ENCODE results near the gene CDK14. TPM values are rescaled to one million over a fixed set of nuclear protein-coding genes. Genes with fewer than 3 reads are reported as not detected.

Gene CDK14
- total and polyA plus RNA-seq, 10 of the 15 experiments (the other 5 are each of a cell fraction or from before 2014, with no cell fraction given): 6.5 to 61.3 (median 24.2) TPM

- intact Hi-C loops (cut with micrococcal nuclease; ENCODE audit: unreplicated experiment): no loop called here
- WGBS (ENCODE audit: insufficient coverage, insufficient replicate concordance, low lambda C conversion rate, missing lambda C conversion rate): 91% methylated on average over 3 of the region's 3 CpGs
- ChIA-PET SMC1A (ENCODE audit: uncharacterized antibody, unreplicated experiment) (no interaction called here), RAD21 (ENCODE audit: unreplicated experiment) (no interaction called here), CTCF (interaction anchor here (2.5 kb wide), 1 partner anchor 17 kb away, joined by 9 read pairs; no protein-coding TSS in a partner anchor), POLR2A (no interaction called here)
- no peak overlapping the region for H3K4me2 ChIP-seq (ENCODE audit: control insufficient read depth, insufficient read depth)
- no peak for TF ChIP-seq PAX5 (IDR thresholded peaks at IDR 0.05; ENCODE audit: borderline replicate concordance, low read depth, low read length)
- no peak for TF ChIP-seq TCF7 (IDR thresholded peaks at IDR 0.05; ENCODE audit: borderline replicate concordance)
- TF ChIP-seq ESRRA (IDR thresholded peaks at IDR 0.05; ENCODE audit: low read length): no peak
- no peak overlapping the region for H2AFZ ChIP-seq (ENCODE audit: control insufficient read depth, low read depth, low read length)
- BruUV-seq (replicated peaks): no TSS peak
- in situ Hi-C loops (cut with MboI): no loop called here
- FAIRE-seq: no peak
- ATAC-seq: no peak
- H3K79me2 ChIP-seq (ENCODE audit: control insufficient read depth, insufficient read depth, low read length): no peaks in the 10 kb centered on the region
- H3K36me3 ChIP-seq (ENCODE audit: control insufficient read depth in 2 of 2, insufficient read depth in 2 of 2, low read length in 1 of 2): no peaks in the 10 kb centered on the region
- H3K27me3 ChIP-seq (replicated peaks in 1 of 2; ENCODE audit: control insufficient read depth in 2 of 2, insufficient read depth in 2 of 2, low read length in 1 of 2): no peaks in the 10 kb centered on the region
- H3K27ac ChIP-seq (ENCODE audit: control insufficient read depth, insufficient read depth): no peak overlapping the region
- no peak overlapping the region for H3K4me3 ChIP-seq
- no peaks in the 10 kb centered on the region for H3K9me3 ChIP-seq (replicated peaks; ENCODE audit: control insufficient read depth, insufficient read depth, low read length)
- no peak overlapping the region for H3K9ac ChIP-seq (ENCODE audit: control insufficient read depth, insufficient read depth, low read length)
- no peaks in the 10 kb centered on the region for H3K4me1 ChIP-seq (ENCODE audit: control insufficient read depth, insufficient read depth, low read length)
- H4K20me1 ChIP-seq (ENCODE audit: control insufficient read depth, insufficient read depth): no peaks in the 10 kb centered on the region
- DNase-seq (ENCODE audit: low read depth, low spot score): no peak
Measured at GRCh38 chr7:91107460-91107859, 511.3 kb downstream of the CDK14 start.

- POLR2A ChIA-PET: no interaction called here
- in situ Hi-C loops (cut with MboI): no loop called here
- no peak overlapping the region for H3K9ac ChIP-seq (ENCODE audit: control insufficient read depth, insufficient read depth, low read length)
- H2AFZ ChIP-seq (ENCODE audit: control insufficient read depth, low read depth, low read length): no peak overlapping the region
- 90% methylated on average over 3 of the region's 3 CpGs for WGBS (ENCODE audit: insufficient coverage, insufficient replicate concordance, low lambda C conversion rate, missing lambda C conversion rate)
- RAD21 ChIA-PET (ENCODE audit: unreplicated experiment): no interaction called here
- DNase-seq (ENCODE audit: low read depth, low spot score) (no peak), ATAC-seq (no peak), FAIRE-seq (no peak)
- H3K4me1 ChIP-seq (ENCODE audit: control insufficient read depth, insufficient read depth, low read length): no peaks in the 10 kb centered on the region
- H3K9me3 ChIP-seq (replicated peaks; ENCODE audit: control insufficient read depth, insufficient read depth, low read length): no peaks in the 10 kb centered on the region
- SMC1A ChIA-PET (ENCODE audit: uncharacterized antibody, unreplicated experiment): interaction anchor here (0.5 to 1.0 kb wide), 3 partner anchors 10 to 255 kb away, joined by 3 read pairs; no protein-coding TSS in a partner anchor
- H4K20me1 ChIP-seq (ENCODE audit: control insufficient read depth, insufficient read depth): no peaks in the 10 kb centered on the region
- H3K36me3 ChIP-seq (ENCODE audit: control insufficient read depth in 2 of 2, insufficient read depth in 2 of 2, low read length in 1 of 2): no peaks in the 10 kb centered on the region
- CTCF ChIA-PET: interaction anchor here (1.4 to 2.5 kb wide), 2 partner anchors 10 to 19 kb away, joined by 3 to 9 read pairs; no protein-coding TSS in a partner anchor
- no peak overlapping the region for H3K4me2 ChIP-seq (ENCODE audit: control insufficient read depth, insufficient read depth)
- TF ChIP-seq CBX5 (IDR thresholded peaks at IDR 0.05; ENCODE audit: low read depth) (no peak), SIN3A (IDR thresholded peaks at IDR 0.05; ENCODE audit: low read depth, low read length) (no peak), PML (IDR thresholded peaks at IDR 0.05; ENCODE audit: low read length) (no peak), ZNF384 (IDR thresholded peaks at IDR 0.05; ENCODE audit: borderline replicate concordance, low read depth, low read length) (no peak), ATF2 (IDR thresholded peaks at IDR 0.05; ENCODE audit: low read length) (no peak), YBX1 (IDR thresholded peaks at IDR 0.05) (no peak), PAX8 (IDR thresholded peaks at IDR 0.05) (no peak), SMC3 (IDR thresholded peaks at IDR 0.05; ENCODE audit: borderline replicate concordance, low read length) (no peak), BMI1 (IDR thresholded peaks at IDR 0.05; ENCODE audit: borderline replicate concordance) (no peak), RFX5 (IDR thresholded peaks at IDR 0.05; ENCODE audit: low read depth, low read length) (no peak), ZNF24 (IDR thresholded peaks at IDR 0.05) (no peak), JUNB (IDR thresholded peaks at IDR 0.05) (no peak), BRCA1 (IDR thresholded peaks at IDR 0.05; ENCODE audit: low read depth, low read length) (no peak), DPF2 (IDR thresholded peaks at IDR 0.05) (no peak), NR2C2 (IDR thresholded peaks at IDR 0.05; ENCODE audit: borderline replicate concordance, control insufficient read depth, insufficient read length, low read depth) (no peak)
- intact Hi-C loops (cut with micrococcal nuclease; ENCODE audit: unreplicated experiment): no loop called here
- H3K27me3 ChIP-seq (replicated peaks in 1 of 2; ENCODE audit: control insufficient read depth in 2 of 2, insufficient read depth in 2 of 2, low read length in 1 of 2): no peaks in the 10 kb centered on the region
- BruUV-seq (replicated peaks): no TSS peak
- H3K79me2 ChIP-seq (ENCODE audit: control insufficient read depth, insufficient read depth, low read length): no peaks in the 10 kb centered on the region
- no peak overlapping the region for H3K4me3 ChIP-seq
- no peak overlapping the region for H3K27ac ChIP-seq (ENCODE audit: control insufficient read depth, insufficient read depth)
Measured at GRCh38 chr7:91109200-91109599, 513.1 kb downstream of the CDK14 start.

All from GM12878 (cell line).